ENCODE data around the gene KBTBD6.
"Not testable (repeated sequence)": the region's sequence is repeated elsewhere in the genome, so short reads cannot be mapped to it uniquely, and the experiment has no call there.

Gene KBTBD6

DNA sequence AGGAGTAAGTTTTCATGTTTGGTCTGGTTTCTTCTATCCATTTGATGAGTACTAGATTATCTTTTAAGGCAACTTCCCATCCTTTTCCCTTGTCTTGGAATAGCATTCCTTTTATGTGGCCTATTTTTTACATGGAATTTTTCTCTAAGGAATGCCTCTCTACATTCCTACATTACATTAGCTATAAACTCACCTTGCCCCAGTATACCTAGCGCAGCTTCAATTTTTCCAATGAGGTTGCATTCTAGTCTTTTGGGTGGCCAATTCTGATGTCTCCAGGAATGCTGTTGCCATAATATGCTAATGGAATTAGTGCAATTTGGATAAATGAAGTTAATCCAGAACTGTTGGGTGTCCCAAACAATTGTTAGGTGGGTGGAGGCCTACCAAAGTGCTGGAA, 33.8 kb downstream of the KBTBD6 start:
- H3K9me3 Mint-ChIP-seq: no peaks in the 10 kb centered on the region
- no peaks in the 10 kb centered on the region for H3K27me3 Mint-ChIP-seq
- no peaks in the 10 kb centered on the region for H3K36me3 Mint-ChIP-seq
- no peaks in the 10 kb centered on the region for H3K4me1 Mint-ChIP-seq
- H3K4me3 Mint-ChIP-seq: no peak overlapping the region
- no peak overlapping the region for H3K27ac Mint-ChIP-seq

DNA sequence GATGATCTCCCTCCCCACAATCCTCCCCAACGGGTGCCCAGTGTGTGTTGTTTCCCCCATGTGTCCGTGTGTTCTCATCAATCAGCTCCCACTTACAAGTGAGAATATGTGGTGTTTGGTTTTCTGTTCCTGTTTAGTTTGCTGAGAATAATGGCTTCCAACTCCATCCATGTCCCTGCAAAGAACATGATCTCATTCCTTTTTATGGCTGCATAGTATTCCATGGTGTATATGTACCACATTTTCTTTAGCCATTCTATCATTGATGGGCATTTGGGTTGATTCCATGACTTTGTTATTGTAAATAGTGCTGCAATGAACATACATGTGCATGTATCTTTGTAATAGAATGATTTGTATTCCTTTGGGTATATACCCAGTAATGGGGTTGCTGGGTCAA, 36.9 kb downstream of the KBTBD6 start:
- not testable (repeated sequence) for H3K9me3 Mint-ChIP-seq, H3K4me1 Mint-ChIP-seq, H3K4me3 Mint-ChIP-seq, H3K27ac Mint-ChIP-seq, H3K36me3 Mint-ChIP-seq, H3K27me3 Mint-ChIP-seq

DNA sequence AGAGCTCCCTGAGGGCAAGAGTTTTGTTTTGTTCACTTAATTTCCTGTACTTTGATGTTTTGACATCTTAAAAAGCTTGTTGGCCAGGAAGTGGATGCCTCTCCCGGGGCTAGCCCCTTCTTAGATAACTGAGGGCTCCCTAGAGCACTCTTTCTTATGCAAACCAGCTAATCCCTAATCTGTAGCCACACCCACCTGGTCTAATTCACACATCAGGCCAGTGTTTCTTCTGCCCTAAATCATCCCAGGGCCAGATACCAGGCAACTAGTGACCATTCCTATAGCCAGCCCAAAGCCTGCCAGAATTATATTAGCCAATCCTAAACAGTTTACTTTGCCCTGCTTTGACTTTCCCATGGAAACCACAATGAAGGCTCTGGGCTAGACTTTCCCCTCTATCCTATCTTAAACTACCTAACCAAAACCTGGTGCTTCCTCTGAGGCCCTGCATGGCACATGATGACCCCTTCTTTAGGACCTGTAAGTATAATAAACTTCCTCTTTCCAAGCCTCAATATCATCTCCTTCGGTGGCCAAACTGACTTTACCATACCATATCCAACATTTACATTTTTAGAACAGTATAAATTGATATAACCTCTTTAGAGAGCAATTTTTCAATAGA, 46.5 kb downstream of the KBTBD6 start:
- Mint-ChIP-seq H3K36me3 (peaks cover 9% of the 10 kb centered on the region), H3K27me3 (no peaks in the 10 kb centered on the region), H3K4me1 (peaks cover 10% of the 10 kb centered on the region), H3K4me3 (no peak overlapping the region), H3K9me3 (no peaks in the 10 kb centered on the region), H3K27ac (peak overlapping the region; percentile 2)

DNA sequence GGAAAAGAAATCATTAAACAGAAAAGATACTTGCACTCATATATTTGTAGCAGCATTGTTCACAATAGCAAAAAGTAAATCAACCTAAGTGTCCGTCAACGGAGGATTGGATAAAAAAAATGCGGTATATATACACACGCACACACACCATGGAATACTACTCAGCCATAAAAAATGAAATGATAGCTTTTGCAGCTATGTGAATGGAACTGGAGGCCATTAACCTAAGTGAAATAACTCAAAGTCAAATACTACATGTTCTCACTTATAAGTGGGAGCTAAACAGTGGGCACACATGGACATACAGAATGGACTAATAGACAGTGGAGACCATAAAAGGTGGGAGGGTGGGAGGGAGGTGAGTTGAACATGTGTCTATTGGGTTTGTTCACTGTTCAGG, 52.9 kb downstream of the KBTBD6 start:
- Mint-ChIP-seq H3K36me3 (peaks cover 35% of the 10 kb centered on the region), H3K27ac (peak overlapping the region; percentile 13), H3K4me3 (no peak overlapping the region), H3K27me3 (no peaks in the 10 kb centered on the region), H3K4me1 (no peaks in the 10 kb centered on the region), H3K9me3 (no peaks in the 10 kb centered on the region)
